Glutamatergic neuron (in vitro differentiated cells): ENCODE data around the gene ASB11. TPM values are rescaled to one million over a fixed set of nuclear protein-coding genes. Genes with fewer than 3 reads are reported as not detected.

Experiments used
- DNase-seq: peaks from one replicate; pipeline ENCODE4 v3.0.0; 2022
- H3K27ac Mint-ChIP-seq: one replicate; pipeline ENCODE4 v1.8.0; 2020; ENCODE audit warnings: mild to moderate bottlenecking, mixed read lengths, inconsistent platforms; ENCODE audit not compliant: unreplicated experiment
- H3K27me3 Mint-ChIP-seq: one replicate; pipeline ENCODE4 v1.8.0; 2020; ENCODE audit warnings: mild to moderate bottlenecking, moderate library complexity, mixed read lengths, inconsistent platforms; ENCODE audit not compliant: unreplicated experiment
- H3K36me3 Mint-ChIP-seq: one replicate; pipeline ENCODE4 v1.8.0; 2020; ENCODE audit warnings: mild to moderate bottlenecking, mixed read lengths, inconsistent platforms; ENCODE audit not compliant: unreplicated experiment
- H3K4me1 Mint-ChIP-seq: one replicate; pipeline ENCODE4 v1.8.0; 2020; ENCODE audit warnings: mild to moderate bottlenecking, low read depth, mixed read lengths, inconsistent platforms; ENCODE audit not compliant: unreplicated experiment
- H3K4me3 Mint-ChIP-seq: one replicate; pipeline ENCODE4 v1.8.0; 2020; ENCODE audit warnings: mild to moderate bottlenecking, mixed read lengths, inconsistent platforms; ENCODE audit not compliant: unreplicated experiment
- H3K9me3 Mint-ChIP-seq: one replicate; pipeline ENCODE4 v1.8.0; 2020; ENCODE audit warnings: mild to moderate bottlenecking, moderate library complexity, mixed read lengths, inconsistent platforms; ENCODE audit not compliant: unreplicated experiment
- CTCF ChIP-seq: fragments of 200-600 bp; sonication (generic); IDR thresholded peaks from one replicate; pipeline ENCODE4 v1.5.0; 2021; ENCODE audit not compliant: partially characterized antibody, unreplicated experiment
- total RNA-seq: library from RNA; stranded (reverse); fragmentation: NEBNext Ultra II Directional; extraction: Animal tissue kit (Norgen Biotek cat#: 25700); gene quantifications from one replicate; pipeline ENCODE4 v1.2.1, GENCODE V29; 2021; ENCODE audit not compliant: unreplicated experiment

Gene ASB11
- total RNA-seq, 1 donor from 2014 or later, result not detected

- Mint-ChIP-seq H3K36me3 (no peaks in the 10 kb centered on the region), H3K27me3 (peaks cover 6% of the 10 kb centered on the region), H3K9me3 (no peaks in the 10 kb centered on the region), H3K27ac (peak within 1 kb of the TSS; percentile 38), H3K4me3 (no peak within 1 kb of the TSS), H3K4me1 (peaks cover 7% of the 10 kb centered on the region)
- no peak for DNase-seq
- no peak for TF ChIP-seq CTCF
Measured at GRCh38 chrX:15269618-15270521, 45.6 kb downstream of the ASB11 start, which contains the start of gene ASB9. ASB9 (minus strand) TSS chrX:15270083; CDS start chrX:15269874, 209 bp downstream.

GRCh38 chrX:15269120-15269519 is 46.3 kb downstream of the ASB11 start:
- no peak overlapping the region for H3K4me3 Mint-ChIP-seq
- no peaks in the 10 kb centered on the region for H3K9me3 Mint-ChIP-seq
- peaks cover 7% of the 10 kb centered on the region for H3K4me1 Mint-ChIP-seq
- no peak for DNase-seq
- no peak for TF ChIP-seq CTCF
- H3K36me3 Mint-ChIP-seq, result no peaks in the 10 kb centered on the region
- no peak overlapping the region for H3K27ac Mint-ChIP-seq
- H3K27me3 Mint-ChIP-seq, result peaks cover 6% of the 10 kb centered on the region

GRCh38 chrX:15254852-15255251 is 60.6 kb downstream of the ASB11 start:
- no peak overlapping the region for H3K4me3 Mint-ChIP-seq
- no peaks in the 10 kb centered on the region for H3K27me3 Mint-ChIP-seq
- DNase-seq, result no peak
- no peaks in the 10 kb centered on the region for H3K36me3 Mint-ChIP-seq
- no peaks in the 10 kb centered on the region for H3K4me1 Mint-ChIP-seq
- no peaks in the 10 kb centered on the region for H3K9me3 Mint-ChIP-seq
- H3K27ac Mint-ChIP-seq, result no peak overlapping the region
- TF ChIP-seq CTCF, result no peak

GRCh38 chrX:15245896-15246295 is 69.5 kb downstream of the ASB11 start:
- no peaks in the 10 kb centered on the region for H3K36me3 Mint-ChIP-seq
- no peak for DNase-seq
- H3K4me1 Mint-ChIP-seq, result no peaks in the 10 kb centered on the region
- no peaks in the 10 kb centered on the region for H3K9me3 Mint-ChIP-seq
- no peaks in the 10 kb centered on the region for H3K27me3 Mint-ChIP-seq
- TF ChIP-seq CTCF, result no peak
- H3K27ac Mint-ChIP-seq, result no peak overlapping the region
- no peak overlapping the region for H3K4me3 Mint-ChIP-seq

- H3K36me3 Mint-ChIP-seq, result no peaks in the 10 kb centered on the region
- H3K4me1 Mint-ChIP-seq, result no peaks in the 10 kb centered on the region
- H3K27me3 Mint-ChIP-seq, result no peaks in the 10 kb centered on the region
- DNase-seq, result no peak
- H3K27ac Mint-ChIP-seq, result no peak overlapping the region
- H3K9me3 Mint-ChIP-seq, result no peaks in the 10 kb centered on the region
- no peak overlapping the region for H3K4me3 Mint-ChIP-seq
- no peak for TF ChIP-seq CTCF
Measured at GRCh38 chrX:15244421-15244820, 71.0 kb downstream of the ASB11 start.
